HepG2 (cell line): ENCODE results near the gene PRRT2. TPM values are rescaled to one million over a fixed set of nuclear protein-coding genes. Genes with fewer than 3 reads are reported as not detected.

Experiments used
- KDM2A ChIP-seq: sonication (generic); formaldehyde crosslinking; IDR thresholded peaks from 2 replicates; pipeline ENCODE4 v1.4.0; 2020; ENCODE audit warnings: low read depth, missing genetic modification reagents, borderline replicate concordance
- MBD4 ChIP-seq: IDR thresholded peaks from 2 replicates; pipeline ENCODE4 v1.6.1; 2012; ENCODE audit warnings: low read length, inconsistent platforms, borderline replicate concordance
- NCOA2 ChIP-seq: sonication (generic); formaldehyde crosslinking; IDR thresholded peaks from 2 replicates; pipeline ENCODE4 v1.8.0; 2022; ENCODE audit warnings: inconsistent platforms
- NONO ChIP-seq, 2 experiments: fragments of 450-650 bp in 1 of 2; sonication (generic) in 1 of 2; formaldehyde crosslinking in 1 of 2; IDR thresholded peaks in 1 of 2; conservative IDR thresholded peaks in 1 of 2; 2 replicates each; pipeline versions ENCODE4 v1.6.1 to v1.8.0; 2017 to 2022; ENCODE audit warnings: mild to moderate bottlenecking in 1 of 2, missing genetic modification reagents in 1 of 2, moderate library complexity in 1 of 2
- PAF1 ChIP-seq: IDR thresholded peaks from 2 replicates; pipeline ENCODE4 v1.6.1; 2016; ENCODE audit warnings: missing genetic modification reagents, missing compliant biosample characterization
- SP2 ChIP-seq: sonication (generic); formaldehyde crosslinking; IDR thresholded peaks from 2 replicates; pipeline ENCODE4 v1.5.1; 2020; ENCODE audit warnings: mild to moderate bottlenecking, missing genetic modification reagents
- ZMAT3 ChIP-seq: sonication (generic); formaldehyde crosslinking; conservative IDR thresholded peaks from 2 replicates; pipeline ENCODE4 v1.7.0; 2021; ENCODE audit warnings: missing genetic modification reagents
- ZNF891 ChIP-seq: sonication (generic); formaldehyde crosslinking; IDR thresholded peaks from 2 replicates; pipeline ENCODE4 v1.5.0; 2020; ENCODE audit warnings: mild to moderate bottlenecking, missing genetic modification reagents
- polyA plus RNA-seq, 8 experiments: library from polyadenylated mRNA; depleted of rRNA in 3 of 8; stranded (reverse) in 7 of 8; unstranded in 1 of 8; fragments of >200 nt; fragmentation: Illumina TruSeq in 4 of 8; extraction: Trizol in 4 of 8; gene quantifications; 2 replicates each; pipeline versions ENCODE4 v1.2.1 to v1.2.3, GENCODE V29; 2011 to 2016; ENCODE audit warnings: low read depth in 4 of 8, missing spikeins in 1 of 8, mixed read lengths in 1 of 8; ENCODE audit not compliant: insufficient read depth in 1 of 8
- total RNA-seq, 5 experiments: library from RNA; depleted of rRNA; stranded (reverse); fragments of >200 nt; fragmentation: Illumina TruSeq; extraction: Trizol; gene quantifications; 2 replicates each; pipeline ENCODE4 v1.2.3, GENCODE V29; 2016; ENCODE audit warnings: low read depth in 1 of 5
- TF ChIP-seq, protein P1 (sequence below): sonication (generic); formaldehyde crosslinking; IDR thresholded peaks from 2 replicates; pipeline ENCODE4 v1.4.0; 2020; ENCODE audit warnings: missing genetic modification reagents
- TF ChIP-seq, protein P2 (sequence below): sonication (generic); formaldehyde crosslinking; IDR thresholded peaks from 2 replicates; pipeline ENCODE4 v1.8.1; 2023; ENCODE audit warnings: missing genetic modification reagents, inconsistent platforms, borderline replicate concordance

PRRT2 gene
- total and polyA plus RNA-seq, 2 of the 13 experiments (the other 11 are each of a cell fraction or from before 2014, with no cell fraction given), result 0.51 to 1.1 TPM

DNA sequence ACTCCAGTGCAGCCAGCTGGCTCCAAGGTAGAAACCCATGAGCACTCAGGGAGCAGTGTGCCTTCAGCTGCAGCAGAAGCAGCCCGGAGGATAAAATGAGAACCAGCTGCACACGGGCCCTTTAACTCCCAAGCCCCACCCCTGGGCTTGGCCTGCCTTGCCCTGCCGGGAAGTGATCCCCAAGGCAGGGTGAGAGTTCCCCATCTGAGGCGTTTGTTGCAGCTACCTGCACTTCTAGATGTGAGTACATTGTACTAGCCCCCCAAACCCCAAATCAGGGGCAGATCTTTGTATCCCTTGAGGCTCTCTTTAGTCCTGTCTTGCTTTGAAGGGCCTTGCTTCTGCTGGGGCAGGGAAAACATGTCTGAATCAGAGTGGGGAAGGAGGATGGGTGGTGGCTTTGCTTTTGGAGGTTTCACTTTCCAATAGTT lies 8.3 kb downstream of the PRRT2 start, which contains the start of gene MVP (continued):
- TF ChIP-seq NONO (IDR thresholded peaks at IDR 0.05), result no peak
- TF ChIP-seq NONO (CRISPR knock-in tag; conservative IDR thresholded peaks at IDR 0.05), result 0 out of 2 replicates have a peak, but pooled peaks have one; percentile 21
- TF ChIP-seq, protein P1, sequence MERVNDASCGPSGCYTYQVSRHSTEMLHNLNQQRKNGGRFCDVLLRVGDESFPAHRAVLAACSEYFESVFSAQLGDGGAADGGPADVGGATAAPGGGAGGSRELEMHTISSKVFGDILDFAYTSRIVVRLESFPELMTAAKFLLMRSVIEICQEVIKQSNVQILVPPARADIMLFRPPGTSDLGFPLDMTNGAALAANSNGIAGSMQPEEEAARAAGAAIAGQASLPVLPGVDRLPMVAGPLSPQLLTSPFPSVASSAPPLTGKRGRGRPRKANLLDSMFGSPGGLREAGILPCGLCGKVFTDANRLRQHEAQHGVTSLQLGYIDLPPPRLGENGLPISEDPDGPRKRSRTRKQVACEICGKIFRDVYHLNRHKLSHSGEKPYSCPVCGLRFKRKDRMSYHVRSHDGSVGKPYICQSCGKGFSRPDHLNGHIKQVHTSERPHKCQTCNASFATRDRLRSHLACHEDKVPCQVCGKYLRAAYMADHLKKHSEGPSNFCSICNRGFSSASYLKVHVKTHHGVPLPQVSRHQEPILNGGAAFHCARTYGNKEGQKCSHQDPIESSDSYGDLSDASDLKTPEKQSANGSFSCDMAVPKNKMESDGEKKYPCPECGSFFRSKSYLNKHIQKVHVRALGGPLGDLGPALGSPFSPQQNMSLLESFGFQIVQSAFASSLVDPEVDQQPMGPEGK (CRISPR knock-in tag), result peak; percentile 54
- no peak for TF ChIP-seq PAF1
- TF ChIP-seq, protein P2, sequence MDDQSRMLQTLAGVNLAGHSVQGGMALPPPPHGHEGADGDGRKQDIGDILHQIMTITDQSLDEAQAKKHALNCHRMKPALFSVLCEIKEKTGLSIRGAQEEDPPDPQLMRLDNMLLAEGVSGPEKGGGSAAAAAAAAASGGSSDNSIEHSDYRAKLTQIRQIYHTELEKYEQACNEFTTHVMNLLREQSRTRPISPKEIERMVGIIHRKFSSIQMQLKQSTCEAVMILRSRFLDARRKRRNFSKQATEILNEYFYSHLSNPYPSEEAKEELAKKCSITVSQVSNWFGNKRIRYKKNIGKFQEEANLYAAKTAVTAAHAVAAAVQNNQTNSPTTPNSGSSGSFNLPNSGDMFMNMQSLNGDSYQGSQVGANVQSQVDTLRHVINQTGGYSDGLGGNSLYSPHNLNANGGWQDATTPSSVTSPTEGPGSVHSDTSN, result no peak
- 0 out of 2 replicates have a peak, but pooled peaks have one; percentile 18 for TF ChIP-seq NCOA2 (CRISPR knock-in tag)
- no peak for TF ChIP-seq MBD4
- TF ChIP-seq ZMAT3 (CRISPR knock-in tag), result no peak
- TF ChIP-seq SP2 (CRISPR knock-in tag), result no peak
- TF ChIP-seq ZNF891 (CRISPR knock-in tag), result 0 out of 2 replicates have a peak, but pooled peaks have one; percentile 2
- peak; percentile 52; the same call in 1 of the 2 replicates for TF ChIP-seq KDM2A (CRISPR knock-in tag)
